ENCODE results near the gene SLC7A4. TPM values are rescaled to one million over a fixed set of nuclear protein-coding genes. Genes with fewer than 3 reads are reported as not detected.

The SLC7A4 gene
- total RNA-seq, 1 donor from 2014 or later = not detected

DNA sequence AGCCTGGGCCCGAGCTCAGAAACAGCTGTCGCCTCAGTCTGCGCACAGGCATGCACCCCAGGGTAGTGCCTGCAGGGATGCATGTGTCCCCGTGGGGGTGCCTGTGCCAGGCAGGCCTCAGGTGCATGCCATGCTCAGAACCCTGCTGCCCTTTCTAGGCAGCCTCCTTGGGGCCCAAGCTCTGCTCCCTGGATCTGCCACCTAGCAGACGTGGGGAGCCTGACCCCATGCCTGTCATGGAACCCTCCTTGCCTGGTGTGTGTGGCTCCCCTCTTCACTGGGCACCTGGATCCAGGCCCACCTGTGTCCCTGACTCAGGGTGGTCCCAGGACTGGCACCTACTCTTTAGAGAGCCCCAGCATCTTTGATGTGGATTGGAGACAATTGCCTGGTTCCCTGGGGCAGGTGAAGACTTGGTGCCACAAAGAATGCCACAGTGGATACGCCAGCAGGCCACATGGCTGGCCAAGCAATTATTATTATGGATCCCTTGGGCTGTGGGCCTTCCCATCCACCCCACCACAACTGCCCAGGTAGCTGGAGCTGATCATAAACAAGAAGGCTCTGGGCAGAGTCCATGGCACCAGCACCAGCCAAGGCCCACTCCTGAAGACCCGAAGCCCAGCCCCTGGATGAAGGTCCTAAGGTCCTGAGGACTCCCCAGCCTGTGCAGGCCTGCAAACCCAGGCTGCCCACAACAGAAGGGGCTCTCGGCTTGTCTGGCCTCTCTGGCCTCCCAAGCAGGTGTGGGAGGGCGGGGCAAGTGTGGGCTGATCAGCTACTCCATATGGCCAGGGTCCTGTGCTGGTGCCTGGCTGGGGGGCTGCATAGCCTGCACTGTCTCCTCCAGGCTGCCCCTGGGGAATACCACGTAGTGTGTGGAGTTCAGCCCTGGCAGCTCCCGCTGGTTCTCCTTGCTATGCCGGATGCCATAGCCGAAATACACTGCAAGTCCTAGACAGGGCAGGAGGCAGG is 3.8 kb downstream of the SLC7A4 start:
- H3K79me2 ChIP-seq (ENCODE audit: low read depth) = no peaks in the 10 kb centered on the region
- Mint-ChIP-seq H3K36me3 (no peaks in the 10 kb centered on the region), H3K9me3 (no peaks in the 10 kb centered on the region), H3K27me3 (ENCODE audit: insufficient read depth, low read depth) (peaks cover 21% of the 10 kb centered on the region), H3K27ac (peak overlapping the region; percentile 89), H3K4me3 (no peak overlapping the region), H3K4me1 (peaks cover 28% of the 10 kb centered on the region)
- peaks cover 35% of the 10 kb centered on the region for H3K27me3 ChIP-seq
- no peak overlapping the region for H3K4me2 ChIP-seq
- TF ChIP-seq, protein P1, sequence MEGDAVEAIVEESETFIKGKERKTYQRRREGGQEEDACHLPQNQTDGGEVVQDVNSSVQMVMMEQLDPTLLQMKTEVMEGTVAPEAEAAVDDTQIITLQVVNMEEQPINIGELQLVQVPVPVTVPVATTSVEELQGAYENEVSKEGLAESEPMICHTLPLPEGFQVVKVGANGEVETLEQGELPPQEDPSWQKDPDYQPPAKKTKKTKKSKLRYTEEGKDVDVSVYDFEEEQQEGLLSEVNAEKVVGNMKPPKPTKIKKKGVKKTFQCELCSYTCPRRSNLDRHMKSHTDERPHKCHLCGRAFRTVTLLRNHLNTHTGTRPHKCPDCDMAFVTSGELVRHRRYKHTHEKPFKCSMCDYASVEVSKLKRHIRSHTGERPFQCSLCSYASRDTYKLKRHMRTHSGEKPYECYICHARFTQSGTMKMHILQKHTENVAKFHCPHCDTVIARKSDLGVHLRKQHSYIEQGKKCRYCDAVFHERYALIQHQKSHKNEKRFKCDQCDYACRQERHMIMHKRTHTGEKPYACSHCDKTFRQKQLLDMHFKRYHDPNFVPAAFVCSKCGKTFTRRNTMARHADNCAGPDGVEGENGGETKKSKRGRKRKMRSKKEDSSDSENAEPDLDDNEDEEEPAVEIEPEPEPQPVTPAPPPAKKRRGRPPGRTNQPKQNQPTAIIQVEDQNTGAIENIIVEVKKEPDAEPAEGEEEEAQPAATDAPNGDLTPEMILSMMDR (IDR thresholded peaks at IDR 0.05) = no peak
- TF ChIP-seq EZH2 (IDR thresholded peaks at IDR 0.05) (no peak), EZH2phosphoT487 (IDR thresholded peaks at IDR 0.05) (no peak)
- DNase-seq (ENCODE audit: low spot score) = no peak
- H3K36me3 ChIP-seq = no peaks in the 10 kb centered on the region
- H3K4me1 ChIP-seq = no peaks in the 10 kb centered on the region
- peaks cover 7% of the 10 kb centered on the region for H3F3A ChIP-seq (ENCODE audit: low read depth)
- no peak overlapping the region for H2AFZ ChIP-seq (replicated peaks)
- H3K27ac ChIP-seq = no peak overlapping the region
- no peak overlapping the region for H3K9ac ChIP-seq
- no peaks in the 10 kb centered on the region for H3K9me3 ChIP-seq (ENCODE audit: low read depth)
- H3K4me3 ChIP-seq = no peak overlapping the region
- no peaks in the 10 kb centered on the region for H4K20me1 ChIP-seq (ENCODE audit: low read depth)

GRCh38 chr22:21026783-21027692 is 5.3 kb downstream of the SLC7A4 start:
- Mint-ChIP-seq H3K4me3 (no peak overlapping the region), H3K27ac (peak overlapping the region; percentile 79), H3K4me1 (peaks cover 22% of the 10 kb centered on the region), H3K36me3 (no peaks in the 10 kb centered on the region), H3K27me3 (ENCODE audit: insufficient read depth, low read depth) (peaks cover 16% of the 10 kb centered on the region), H3K9me3 (no peaks in the 10 kb centered on the region)
- H4K20me1 ChIP-seq (ENCODE audit: low read depth) = no peaks in the 10 kb centered on the region
- no peak overlapping the region for H3K27ac ChIP-seq
- H3K4me1 ChIP-seq = no peaks in the 10 kb centered on the region
- no peak for DNase-seq (ENCODE audit: low spot score)
- no peak overlapping the region for H3K4me3 ChIP-seq
- H3K79me2 ChIP-seq (ENCODE audit: low read depth) = no peaks in the 10 kb centered on the region
- H3K27me3 ChIP-seq = peaks cover 20% of the 10 kb centered on the region
- H3K9ac ChIP-seq = no peak overlapping the region
- no peaks in the 10 kb centered on the region for H3K9me3 ChIP-seq (ENCODE audit: low read depth)
- H3K36me3 ChIP-seq = no peaks in the 10 kb centered on the region
- H3F3A ChIP-seq (ENCODE audit: low read depth) = no peaks in the 10 kb centered on the region
- H3K4me2 ChIP-seq = no peak overlapping the region
- TF ChIP-seq EZH2phosphoT487 (IDR thresholded peaks at IDR 0.05) (no peak), EZH2 (IDR thresholded peaks at IDR 0.05) (no peak)
- TF ChIP-seq, protein P1 (IDR thresholded peaks at IDR 0.05) = no peak
- no peak overlapping the region for H2AFZ ChIP-seq (replicated peaks)

DNA sequence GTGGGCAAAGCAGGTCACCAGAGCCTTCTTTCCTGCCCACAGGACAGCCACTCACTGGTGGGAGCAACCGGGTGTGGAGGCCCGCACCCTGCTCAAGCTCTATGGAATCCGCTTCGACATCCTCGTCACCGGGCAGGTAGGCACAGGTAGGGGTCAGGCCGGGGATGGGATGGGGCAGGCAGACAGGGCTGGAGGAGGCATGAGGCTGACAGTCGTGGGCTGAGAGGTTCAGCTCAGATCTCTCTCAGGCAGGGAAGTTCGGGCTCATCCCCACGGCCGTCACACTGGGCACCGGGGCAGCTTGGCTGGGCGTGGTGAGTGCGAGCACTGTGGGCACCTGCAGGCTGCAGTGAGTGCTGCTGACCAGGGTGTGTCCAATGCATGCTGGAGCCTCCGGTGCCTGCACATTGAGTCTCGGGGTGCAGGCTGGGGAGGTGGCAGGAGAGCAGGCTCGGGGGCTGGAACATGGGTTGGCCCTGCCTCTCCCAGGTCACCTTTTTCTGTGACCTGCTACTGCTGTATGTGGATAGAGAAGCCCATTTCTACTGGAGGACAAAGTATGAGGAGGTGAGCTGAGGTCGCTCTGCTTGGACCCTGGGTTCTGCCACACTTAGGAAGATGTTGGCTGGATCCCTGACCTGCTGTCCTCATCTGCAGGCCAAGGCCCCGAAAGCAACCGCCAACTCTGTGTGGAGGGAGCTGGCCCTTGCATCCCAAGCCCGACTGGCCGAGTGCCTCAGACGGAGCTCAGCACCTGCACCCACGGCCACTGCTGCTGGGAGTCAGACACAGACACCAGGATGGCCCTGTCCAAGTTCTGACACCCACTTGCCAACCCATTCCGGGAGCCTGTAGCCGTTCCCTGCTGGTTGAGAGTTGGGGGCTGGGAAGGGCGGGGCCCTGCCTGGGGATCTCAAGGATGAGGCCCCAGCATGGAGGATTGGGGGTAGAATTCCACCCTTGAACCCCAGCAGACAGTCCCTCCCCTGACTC is 6.3 kb downstream of the SLC7A4 start:
- no peak for DNase-seq (ENCODE audit: low spot score)
- TF ChIP-seq, protein P1 (IDR thresholded peaks at IDR 0.05) = no peak
- no peak for TF ChIP-seq EZH2 (IDR thresholded peaks at IDR 0.05)
- no peak for TF ChIP-seq EZH2phosphoT487 (IDR thresholded peaks at IDR 0.05)
- H3K79me2 ChIP-seq (ENCODE audit: low read depth) = no peaks in the 10 kb centered on the region
- Mint-ChIP-seq H3K27me3 (ENCODE audit: insufficient read depth, low read depth) (peaks cover 13% of the 10 kb centered on the region), H3K36me3 (no peaks in the 10 kb centered on the region), H3K9me3 (no peaks in the 10 kb centered on the region), H3K4me3 (no peak overlapping the region), H3K4me1 (peaks cover 18% of the 10 kb centered on the region), H3K27ac (no peak overlapping the region)
- no peaks in the 10 kb centered on the region for H3K4me1 ChIP-seq
- H3K4me3 ChIP-seq = no peak overlapping the region
- H3K27me3 ChIP-seq = peaks cover 10% of the 10 kb centered on the region
- no peak overlapping the region for H3K27ac ChIP-seq
- no peaks in the 10 kb centered on the region for H3K9me3 ChIP-seq (ENCODE audit: low read depth)
- H3K36me3 ChIP-seq = no peaks in the 10 kb centered on the region
- no peaks in the 10 kb centered on the region for H4K20me1 ChIP-seq (ENCODE audit: low read depth)
- H3K4me2 ChIP-seq = no peak overlapping the region
- no peak overlapping the region for H2AFZ ChIP-seq (replicated peaks)
- no peaks in the 10 kb centered on the region for H3F3A ChIP-seq (ENCODE audit: low read depth)
- H3K9ac ChIP-seq = no peak overlapping the region

Measured in neural progenitor cell (in vitro differentiated cells).